Astrocyte (in vitro differentiated cells and primary cell): ENCODE measurements around the gene GDF7.

Experiments used
- EZH2 ChIP-seq: IDR thresholded peaks from 2 replicates; pipeline ENCODE4 v1.6.1; 2012; ENCODE audit warnings: mild to moderate bottlenecking, low read length, inconsistent platforms; ENCODE audit not compliant: insufficient read depth
- TF ChIP-seq, protein P1 (sequence below): IDR thresholded peaks from 2 replicates; pipeline ENCODE4 v1.5.1; 2011; ENCODE audit warnings: low read depth, mild to moderate bottlenecking, inconsistent platforms, low read length, moderate library complexity; ENCODE audit not compliant: insufficient read depth

DNA sequence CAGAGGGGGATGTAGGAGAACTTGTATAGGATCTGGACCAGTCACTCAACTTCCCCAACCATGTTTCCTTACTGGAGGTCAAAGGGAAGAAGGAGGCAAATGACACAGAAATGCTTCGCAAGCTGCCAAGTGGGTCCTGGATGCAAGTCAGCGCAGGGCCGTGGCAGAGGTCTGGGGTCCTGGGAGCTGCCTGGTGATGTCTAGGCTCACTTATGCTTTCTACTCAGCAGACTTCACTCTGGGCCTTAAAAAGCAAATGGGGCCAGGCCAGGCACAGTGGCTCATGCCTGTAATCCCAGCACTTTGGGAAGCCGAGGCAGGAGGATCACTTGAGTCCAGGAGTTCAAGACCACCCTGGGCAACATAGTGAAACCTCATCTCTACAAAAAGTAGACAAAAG lies 36.0 kb upstream of the GDF7 start:
- TF ChIP-seq, protein P1, sequence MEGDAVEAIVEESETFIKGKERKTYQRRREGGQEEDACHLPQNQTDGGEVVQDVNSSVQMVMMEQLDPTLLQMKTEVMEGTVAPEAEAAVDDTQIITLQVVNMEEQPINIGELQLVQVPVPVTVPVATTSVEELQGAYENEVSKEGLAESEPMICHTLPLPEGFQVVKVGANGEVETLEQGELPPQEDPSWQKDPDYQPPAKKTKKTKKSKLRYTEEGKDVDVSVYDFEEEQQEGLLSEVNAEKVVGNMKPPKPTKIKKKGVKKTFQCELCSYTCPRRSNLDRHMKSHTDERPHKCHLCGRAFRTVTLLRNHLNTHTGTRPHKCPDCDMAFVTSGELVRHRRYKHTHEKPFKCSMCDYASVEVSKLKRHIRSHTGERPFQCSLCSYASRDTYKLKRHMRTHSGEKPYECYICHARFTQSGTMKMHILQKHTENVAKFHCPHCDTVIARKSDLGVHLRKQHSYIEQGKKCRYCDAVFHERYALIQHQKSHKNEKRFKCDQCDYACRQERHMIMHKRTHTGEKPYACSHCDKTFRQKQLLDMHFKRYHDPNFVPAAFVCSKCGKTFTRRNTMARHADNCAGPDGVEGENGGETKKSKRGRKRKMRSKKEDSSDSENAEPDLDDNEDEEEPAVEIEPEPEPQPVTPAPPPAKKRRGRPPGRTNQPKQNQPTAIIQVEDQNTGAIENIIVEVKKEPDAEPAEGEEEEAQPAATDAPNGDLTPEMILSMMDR = no peak
- no peak for TF ChIP-seq EZH2
